ENCODE results near the gene ZBTB24.
"Not testable (repeated sequence)": the region's sequence is repeated elsewhere in the genome, so short reads cannot be mapped to it uniquely, and the experiment has no call there.

ZBTB24 gene

DNA sequence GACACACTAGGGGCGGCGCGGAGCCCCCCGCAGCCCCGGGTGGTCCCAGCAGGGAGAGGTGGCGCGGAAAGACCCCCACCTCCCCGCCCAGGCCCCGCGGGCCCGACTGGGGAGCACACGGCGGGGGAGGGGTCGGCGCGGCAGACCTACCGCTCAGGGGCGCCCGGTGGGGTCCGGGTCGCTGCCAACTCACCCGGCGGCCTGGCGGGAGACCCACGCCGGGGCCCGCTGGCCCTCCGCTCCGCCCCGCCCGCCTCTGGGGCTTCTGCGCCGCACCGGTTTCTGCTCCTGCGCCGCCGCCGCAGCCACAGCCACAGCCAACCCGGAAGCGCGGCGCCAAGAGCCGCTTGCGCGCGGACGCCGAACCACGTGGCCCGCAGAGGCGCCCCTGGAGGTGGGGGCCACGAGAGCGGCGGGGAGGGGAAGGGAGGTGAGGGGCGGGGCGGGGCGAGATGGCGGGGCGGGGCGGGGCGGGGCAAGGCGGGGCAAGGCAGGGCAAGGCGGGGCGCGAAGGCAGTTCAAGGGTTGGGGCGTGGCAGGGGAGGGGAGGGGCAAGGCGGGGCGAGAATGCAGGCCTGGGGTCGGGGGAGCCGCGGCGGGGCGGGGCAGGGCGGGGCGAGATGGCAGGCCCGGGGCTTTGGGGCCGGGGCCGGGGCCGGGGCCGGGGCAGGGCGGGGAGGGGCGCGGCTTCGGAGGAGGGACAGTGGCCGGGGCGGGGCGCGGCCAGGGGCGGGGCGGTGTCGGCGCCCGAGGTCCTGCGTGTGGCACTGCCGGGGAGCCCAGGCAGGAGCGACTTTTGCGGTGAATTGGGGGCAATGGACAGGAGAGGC lies at the start of gene ZBTB24:
Gene ZBTB24, minus strand, starts transcription at position 315 of the 830 bp plus-strand sequence. CDS start 1,193 bp downstream, outside the sequence.
- peak; percentile 86 for DNase-seq

DNA sequence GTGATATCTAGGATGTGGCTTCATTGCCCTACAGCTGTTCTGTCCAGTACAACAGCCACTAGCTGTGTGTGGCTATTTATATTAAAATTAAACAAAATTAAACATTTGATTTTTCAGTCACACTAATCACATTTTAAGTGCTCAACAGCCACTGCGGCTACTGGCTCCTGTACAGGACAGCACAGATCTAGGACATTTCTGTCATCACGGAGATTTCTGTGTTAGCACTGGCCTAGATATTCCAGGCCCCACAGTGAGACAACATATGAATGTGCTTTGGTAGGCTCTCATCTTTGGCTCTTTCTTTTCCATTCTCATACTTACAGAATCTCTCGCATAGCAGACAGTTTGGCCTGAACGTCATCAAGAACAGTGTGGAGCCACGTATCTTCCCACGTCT lies 48.4 kb upstream of the ZBTB24 start:
- DNase-seq, result no peak

DNA sequence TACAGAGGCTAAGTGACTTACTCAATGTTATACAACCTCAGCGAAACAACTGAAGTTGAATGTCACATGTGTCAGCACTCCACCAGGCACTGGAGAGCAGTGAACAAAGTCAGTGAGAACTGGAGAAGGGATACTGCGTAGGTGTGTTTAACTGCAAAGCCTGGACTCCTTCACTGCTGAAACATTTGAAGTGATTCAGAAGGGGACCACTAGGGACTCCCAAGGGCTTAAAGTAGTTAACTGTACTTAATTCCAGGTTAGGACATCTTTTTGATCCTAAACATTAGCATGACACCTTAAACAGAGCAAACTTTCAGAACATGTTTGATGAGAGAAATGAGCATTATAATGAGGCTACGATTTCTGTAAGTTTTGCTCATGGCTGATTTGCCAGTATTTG lies 45.0 kb upstream of the ZBTB24 start:
- DNase-seq, result no peak

DNA sequence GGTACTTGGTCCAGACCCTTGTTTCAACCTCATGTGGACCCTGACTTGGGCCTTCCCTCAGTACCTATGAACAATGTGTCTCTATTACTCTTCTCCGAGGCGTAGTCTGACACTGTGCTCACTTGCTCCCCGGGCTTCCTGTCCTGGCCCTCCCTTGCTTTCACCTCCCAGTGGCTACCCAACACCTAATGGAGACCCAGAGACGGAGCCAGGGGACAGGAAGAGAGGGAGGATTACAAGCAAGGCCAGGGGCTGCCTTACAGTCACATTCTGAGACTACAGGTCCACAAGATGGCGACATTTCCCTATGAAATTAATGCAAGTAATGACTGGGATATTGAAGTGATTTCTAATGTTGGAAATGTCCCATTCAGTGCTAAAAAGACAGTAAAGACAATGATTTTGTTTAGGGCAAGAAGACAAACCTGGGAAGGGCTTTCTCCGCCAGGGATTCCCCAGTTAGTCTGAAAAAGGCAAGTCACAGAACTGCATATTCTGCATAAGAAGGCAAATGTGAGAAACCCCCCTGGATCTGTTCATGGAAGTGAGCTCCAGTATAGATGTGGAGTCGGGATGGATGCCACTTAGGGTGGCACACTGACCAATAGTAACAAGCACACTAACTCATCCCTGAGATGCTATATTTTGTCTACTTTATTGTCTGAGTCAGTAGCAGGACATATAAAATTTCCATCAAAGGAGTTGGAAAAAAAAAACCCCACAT lies 44.0 kb upstream of the ZBTB24 start:
- peak; percentile 30 for DNase-seq

DNA sequence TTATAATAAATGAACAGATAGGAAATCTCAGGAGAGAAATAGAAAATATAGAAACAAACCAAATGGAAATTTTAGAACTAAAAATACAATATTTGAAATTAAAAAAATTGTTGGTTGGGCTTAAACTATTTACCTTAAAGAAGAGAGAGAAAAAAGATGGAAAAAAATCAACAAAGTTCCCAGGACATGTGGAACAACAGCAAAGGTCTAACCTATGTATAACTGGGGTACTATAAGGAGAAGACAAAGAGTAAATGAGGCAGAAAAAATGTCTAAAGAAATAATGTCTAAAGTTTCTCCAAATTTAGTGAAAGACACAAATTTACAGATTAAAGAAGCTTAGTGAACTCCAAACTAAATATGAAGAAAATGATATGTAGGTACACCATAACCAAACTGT lies 41.1 kb upstream of the ZBTB24 start:
- DNase-seq, result no peak

DNA sequence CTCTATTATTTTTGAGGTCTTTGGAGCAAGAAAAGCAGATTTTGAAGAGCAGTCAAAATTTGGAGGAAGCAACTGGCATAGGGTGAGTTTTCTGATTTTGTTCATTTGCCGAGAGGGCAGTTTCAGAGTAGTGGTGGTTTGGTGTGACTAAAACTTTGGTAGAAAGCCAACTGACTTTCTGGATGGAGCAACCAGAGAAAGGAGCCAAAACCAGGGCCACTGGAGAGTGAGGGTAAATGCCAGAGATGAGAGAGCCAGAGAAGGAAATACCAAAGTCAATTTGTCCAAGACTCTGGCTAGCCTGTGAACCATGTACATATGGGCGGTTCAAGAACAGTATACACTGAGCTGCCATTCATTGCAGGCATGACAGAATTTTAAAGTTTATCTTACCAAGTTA lies 40.5 kb upstream of the ZBTB24 start:
- no peak for DNase-seq

DNA sequence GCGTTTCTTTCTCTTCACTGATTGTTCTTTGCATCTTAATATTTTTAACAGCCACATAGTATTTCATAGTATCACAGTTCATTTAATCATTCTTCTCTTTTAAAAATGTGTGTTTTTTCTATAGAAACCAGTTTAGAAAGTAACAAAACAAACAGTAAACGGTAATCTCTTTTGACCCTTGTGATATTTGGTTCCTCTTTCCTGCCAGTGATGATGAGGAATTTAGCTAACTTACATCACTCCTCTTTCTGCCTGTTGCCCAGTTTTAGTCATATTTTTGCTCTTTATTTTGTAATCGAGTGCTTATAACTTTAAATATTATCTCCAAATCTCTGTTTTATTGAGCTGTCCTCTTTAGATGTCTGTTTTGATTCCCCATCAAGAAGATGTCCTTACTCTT lies 38.1 kb upstream of the ZBTB24 start:
- DNase-seq, result no peak

DNA sequence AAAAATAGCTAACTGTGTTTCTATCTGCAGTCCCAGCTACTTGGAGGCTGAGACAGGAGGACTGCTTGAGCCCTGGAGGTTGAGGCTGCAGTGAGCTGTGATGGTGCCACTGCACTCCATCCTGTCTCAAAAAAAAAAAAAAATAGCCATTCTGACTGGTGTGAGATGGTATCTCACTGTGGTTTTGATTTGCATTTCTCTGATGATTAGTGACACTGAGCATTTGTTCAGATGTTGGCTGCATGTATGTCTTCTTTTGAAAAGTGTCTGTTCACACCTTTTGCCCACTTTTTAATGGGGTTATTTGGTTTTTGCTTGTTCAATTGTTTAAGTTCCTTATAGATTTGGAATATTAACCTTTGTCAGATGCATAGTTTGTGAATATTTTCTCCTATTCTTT lies 36.6 kb upstream of the ZBTB24 start:
- not testable (repeated sequence) for DNase-seq

DNA sequence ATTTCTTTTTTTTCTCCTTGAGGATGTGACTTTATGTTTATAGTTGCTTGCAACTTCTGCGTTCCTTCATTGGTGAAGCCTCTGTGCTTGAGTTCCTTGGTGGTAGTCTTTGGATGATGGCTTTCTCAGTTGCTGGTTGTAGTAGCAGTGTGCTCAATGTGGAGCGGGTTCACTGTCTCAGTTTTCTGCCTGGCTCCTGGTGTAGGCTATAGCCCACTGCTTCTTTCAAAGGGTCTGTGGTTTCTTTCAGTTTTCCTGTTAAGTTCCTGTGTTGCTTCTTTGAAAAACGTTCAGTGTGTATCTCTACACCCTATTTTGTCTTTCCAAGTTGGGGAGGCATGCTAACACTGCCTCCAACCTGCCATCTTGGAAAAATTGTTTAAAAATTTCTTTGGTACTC lies 33.9 kb upstream of the ZBTB24 start:
- no peak for DNase-seq

DNA sequence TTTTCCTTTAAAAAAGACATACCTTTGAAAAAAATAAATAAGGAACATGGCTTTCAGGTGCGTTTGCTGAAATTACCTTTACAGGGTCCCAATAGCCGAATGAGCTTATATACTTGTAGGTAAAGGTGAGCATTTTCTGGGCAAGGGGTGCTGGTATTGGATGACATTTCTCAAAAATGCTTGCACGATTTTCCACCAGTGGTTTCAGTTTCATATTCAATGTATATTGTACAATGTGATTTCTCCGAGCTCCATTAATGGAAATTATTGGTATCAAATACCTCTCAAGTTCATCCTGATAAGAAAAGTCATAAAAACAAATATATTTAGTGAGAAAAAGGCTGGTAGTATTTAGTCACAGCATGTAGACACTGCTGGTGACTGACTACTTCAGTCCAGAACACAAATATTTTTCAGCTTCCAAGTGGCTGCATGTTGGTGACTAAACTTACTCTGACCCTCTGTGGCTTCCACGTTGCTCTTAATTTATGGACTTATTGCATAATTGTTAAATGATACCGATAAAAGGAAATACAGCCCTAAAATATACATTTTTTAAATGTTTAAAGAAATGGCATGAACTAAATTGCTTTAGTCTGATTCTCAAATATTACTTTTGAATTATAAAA lies 32.9 kb upstream of the ZBTB24 start:
- DNase-seq, result no peak

DNA sequence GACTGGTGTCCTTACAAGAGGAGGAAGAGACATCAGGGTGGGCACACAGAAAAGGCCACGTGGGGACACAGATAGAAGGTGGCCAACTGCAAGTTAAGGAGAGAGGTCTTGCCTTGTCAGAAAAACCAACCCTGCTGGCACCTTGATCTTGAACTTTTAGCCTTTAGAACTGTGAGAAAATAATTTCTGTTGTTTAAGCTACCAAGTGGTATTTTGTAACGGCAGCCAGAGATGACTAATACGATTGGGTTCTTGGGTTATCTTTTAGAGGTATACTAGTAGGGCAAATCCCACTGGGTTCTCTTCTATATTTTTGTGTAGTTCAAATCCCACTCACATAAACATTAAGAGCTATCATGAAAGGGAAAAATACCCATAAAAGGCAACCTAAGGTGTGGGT lies 31.9 kb upstream of the ZBTB24 start:
- no peak for DNase-seq

DNA sequence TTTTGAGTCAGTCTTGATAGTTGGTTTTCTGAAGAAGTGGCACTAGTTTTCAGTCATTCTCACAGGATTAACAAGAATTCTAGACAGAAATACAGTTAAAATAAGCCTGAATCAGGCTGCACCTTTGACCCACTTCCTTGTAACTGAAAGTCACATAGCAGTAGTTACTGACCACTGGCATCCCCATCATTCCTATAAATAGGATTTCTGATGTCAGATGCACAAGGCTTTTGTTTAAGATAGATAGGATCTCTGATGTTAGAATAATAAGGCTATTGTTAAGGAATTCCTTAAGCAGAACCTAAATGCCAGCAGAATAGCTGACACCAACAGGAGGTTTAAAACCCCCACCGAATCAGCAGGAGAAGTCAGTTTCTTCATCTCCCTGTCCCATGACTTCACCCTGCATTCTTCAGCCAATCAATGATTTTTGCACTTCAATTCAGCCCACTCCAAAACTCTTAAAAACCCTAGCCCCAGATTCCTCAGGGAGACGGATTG lies 30.6 kb upstream of the ZBTB24 start:
- no peak for DNase-seq

DNA sequence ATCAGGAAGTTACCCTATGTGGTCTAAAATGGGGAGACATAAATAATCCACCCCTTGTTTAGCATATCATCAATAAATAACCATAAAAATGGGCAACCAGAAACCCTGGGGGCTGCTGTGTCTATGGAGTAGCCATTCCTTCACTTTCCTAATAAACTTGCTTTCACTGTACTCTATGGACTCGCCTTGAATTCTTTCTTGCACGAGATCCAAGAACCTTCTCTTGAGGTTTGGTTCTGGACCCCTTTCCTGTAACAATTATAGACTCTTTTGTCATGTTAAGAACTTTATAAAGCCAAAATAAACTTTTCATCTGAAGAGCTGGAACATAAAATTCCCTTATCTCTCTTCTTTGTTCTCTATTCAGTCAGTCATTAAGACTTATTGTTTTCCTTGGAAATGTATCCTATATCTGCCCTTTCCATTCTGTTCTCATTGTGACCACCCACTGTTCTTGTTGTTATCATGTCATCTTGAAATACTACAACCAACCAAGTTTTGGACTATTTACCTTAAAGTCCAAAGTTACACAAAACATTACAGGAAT lies 29.3 kb upstream of the ZBTB24 start:
- DNase-seq, result no peak

DNA sequence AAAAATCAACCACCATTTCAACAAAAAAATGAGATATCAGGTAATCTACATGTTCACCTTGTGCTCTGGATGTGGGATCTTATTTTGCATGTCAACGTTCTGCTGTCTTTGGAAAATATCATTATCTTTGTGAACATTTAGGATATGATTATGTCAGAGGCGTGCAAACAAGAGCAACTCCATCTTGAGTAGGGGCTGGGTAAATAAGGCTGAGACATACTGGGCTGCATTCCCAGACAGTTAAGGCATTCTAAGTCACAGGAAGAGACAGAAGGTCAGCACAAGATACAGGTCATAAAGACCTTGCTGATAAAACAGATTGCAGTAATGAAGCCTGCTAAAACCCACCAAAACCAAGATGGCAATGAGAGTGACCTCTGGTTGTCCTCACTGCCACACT lies 28.8 kb upstream of the ZBTB24 start:
- DNase-seq, result no peak

DNA sequence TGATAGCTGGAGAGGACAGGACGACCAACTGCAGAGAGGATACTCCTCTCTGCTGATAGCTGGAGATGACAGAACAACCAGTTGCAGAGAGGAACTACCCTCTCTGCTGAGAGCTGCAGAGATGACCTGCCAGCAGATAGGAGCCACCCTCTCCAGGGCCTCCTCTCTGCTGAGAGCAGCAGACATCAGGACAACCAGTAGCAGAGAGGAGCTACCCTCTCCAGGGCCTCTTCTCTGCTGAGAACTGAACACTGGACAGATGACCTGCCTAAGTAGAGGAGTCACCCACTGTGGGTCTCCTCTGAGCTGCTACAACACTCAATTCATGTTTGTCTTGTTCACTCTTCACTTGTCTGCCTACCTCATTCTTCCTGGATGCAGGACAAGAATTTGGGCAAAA lies 27.3 kb upstream of the ZBTB24 start:
- DNase-seq, result no peak

DNA sequence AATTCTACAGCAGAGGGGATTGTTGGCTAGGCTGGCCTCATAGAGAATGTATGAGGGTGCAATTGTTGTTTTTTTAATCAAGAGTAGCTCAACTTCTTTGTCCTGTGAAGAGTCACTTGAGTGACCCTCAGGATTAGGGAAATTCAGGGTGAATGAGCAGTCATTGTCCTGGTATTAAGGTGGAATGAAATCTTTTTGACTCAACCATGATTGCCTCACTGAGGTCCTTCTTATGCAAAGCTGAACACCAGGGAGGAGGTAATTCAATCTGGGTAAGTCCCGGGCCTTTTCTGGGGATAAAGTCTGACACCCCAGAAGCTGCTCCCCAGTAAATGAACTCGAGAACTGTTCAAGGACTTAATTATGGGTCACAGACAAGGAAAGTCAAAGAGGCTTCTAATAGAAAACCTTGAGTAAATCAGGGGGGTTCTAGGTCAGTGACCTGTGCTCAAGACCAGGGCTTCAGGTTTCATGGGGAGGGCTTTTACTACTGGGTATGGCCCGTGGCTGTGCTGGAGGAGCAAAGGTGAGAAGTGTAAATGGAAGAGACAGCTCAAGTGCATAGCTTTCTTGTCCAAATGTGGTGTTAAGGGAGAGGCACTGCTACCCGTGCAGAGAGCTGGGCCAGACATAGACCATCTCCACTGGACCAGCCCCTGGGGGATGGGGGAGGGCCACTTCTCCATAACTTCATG lies 25.3 kb upstream of the ZBTB24 start:
- DNase-seq, result no peak

DNA sequence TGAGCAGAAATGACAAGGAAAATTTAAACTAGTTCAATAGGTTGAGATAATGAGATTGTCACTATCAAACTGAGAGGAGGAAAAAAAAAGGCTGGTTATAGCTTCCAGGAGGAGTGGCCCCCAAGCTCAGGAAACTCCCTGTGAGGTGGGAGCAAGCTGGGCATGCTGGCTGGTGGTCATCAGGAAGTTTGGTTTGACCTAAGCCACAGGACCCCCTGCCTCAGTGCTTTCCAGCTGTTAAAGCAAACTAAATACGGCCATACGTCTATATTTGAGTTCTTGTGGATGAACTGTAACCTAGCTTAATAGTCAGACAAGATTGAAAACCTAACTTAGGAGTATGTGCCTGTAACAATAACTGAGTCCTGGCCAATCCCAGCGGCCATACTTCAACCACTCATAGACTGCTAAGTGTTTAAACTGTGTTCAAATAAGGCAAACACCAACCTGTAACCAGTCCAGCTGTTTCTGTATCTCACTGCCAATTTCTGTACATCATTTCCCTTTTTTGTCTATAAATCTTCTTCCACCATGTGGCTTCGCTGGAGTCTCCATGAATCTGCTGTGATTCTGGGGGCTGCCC lies 24.6 kb upstream of the ZBTB24 start:
- DNase-seq, result no peak

DNA sequence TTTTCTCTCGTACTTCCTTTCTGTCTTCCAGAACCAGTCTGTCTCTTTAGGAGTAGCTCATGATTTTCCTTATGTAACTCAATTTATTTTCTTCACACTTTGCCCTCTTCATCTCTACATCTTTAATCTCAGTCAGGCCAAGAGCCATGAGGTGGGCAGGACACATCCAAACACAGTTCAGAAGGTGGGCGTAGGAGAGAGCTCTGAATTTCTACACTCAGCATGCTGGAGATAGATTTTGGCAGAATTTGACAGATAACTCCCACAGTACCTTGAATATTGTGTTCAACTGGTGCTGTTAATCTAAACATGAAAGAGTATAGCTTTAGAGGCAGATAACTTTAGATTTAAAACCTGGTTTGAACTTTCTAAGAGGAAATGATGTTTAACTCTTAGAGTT lies 23.8 kb upstream of the ZBTB24 start:
- no peak for DNase-seq

DNA sequence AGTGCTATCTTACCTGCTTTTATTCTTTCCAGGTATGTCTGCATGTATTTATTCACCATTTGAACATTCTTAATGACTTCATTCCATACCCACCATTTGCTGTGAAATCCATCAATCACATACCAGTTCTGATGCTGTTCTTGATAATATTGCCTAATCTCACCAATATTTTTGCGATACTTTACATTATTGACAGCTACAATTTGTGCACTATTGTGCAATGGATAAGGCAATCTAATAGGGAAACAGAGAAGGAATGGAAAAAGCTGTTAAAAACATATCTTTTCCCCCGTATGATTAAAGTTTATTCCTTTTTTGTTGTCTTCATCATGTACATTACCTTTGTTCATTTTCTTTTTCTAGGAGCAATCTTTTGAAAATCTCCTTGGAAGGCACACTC lies 23.3 kb upstream of the ZBTB24 start:
- no peak for DNase-seq

DNA sequence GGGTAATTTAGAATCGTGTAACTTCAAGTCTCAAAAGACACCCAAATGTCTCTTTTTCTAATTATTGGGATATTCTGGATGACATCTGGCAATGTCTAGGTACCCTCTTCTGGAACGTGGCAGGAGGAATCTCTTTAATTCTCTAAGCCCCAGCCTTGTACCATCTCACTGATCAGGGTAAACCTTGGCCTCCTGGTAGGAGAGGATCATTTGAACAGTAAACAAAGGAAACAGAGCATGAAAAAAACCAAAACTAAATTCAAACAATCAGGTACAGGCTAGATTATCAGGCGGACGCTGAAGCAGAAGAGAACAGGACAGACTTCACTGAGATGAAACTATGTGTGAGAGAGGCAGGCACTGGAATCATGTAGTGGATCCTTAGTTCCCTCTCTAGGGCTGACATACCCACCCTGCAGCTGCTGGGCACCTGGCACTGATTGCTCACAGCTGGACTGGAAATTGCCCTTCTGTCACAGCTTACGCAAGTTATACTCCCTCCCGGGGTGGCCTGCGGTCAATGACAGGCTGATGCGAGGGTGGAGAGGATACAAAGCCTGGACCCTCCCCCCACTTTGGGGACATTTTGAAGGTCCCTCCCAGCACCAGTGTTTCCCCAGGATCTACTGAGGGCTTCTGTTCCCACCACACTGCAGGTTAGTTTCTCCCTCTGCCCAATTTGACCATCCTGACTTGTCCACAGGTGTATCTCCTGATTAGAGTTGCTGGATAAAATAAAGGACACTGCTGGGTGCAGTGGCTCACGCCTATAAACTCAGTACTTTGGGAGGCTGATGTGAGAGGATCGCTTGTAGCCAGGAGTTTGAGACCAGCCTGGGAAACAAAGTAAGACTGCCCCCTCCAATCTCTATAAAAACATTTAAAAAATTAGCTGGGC lies 20.6 kb upstream of the ZBTB24 start:
- DNase-seq, result no peak

DNA sequence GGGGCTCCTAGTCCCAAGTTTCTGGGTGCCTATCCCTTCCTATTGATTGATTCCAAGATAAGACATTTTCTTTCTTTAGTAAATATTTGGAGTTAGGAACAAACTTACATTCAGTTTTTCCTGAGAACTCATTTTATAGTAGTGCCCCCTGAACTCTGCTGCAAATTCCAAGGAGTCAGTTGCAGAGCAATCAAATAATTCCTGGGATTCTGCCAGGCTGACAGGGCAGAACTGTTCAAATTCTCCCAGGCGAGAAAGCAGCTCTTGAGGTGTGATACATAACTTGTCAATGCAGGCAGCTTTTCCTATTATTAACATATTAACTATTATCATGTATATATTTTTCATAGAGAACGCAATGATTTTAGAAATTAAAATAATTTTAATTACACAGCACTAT lies 15.9 kb upstream of the ZBTB24 start:
- no peak for DNase-seq
